Activated CD8-positive, alpha-beta memory T cell treated with anti-CD3 and anti-CD28 coated beads, Interleukin-2, amount 50 U/mL, for 24 hours (primary cell): ENCODE data around the gene PGC.

Experiments
- DNase-seq: peaks from one replicate; pipeline ENCODE4 v3.0.0-alpha.2; 2020; ENCODE audit errors: extremely low read depth

The PGC gene

GRCh38 chr6:41730531-41731436, 16.4 kb downstream of the PGC start:
- DNase-seq, result no peak

- no peak for DNase-seq
Observed at GRCh38 chr6:41729624-41730023, 17.6 kb downstream of the PGC start.

DNA sequence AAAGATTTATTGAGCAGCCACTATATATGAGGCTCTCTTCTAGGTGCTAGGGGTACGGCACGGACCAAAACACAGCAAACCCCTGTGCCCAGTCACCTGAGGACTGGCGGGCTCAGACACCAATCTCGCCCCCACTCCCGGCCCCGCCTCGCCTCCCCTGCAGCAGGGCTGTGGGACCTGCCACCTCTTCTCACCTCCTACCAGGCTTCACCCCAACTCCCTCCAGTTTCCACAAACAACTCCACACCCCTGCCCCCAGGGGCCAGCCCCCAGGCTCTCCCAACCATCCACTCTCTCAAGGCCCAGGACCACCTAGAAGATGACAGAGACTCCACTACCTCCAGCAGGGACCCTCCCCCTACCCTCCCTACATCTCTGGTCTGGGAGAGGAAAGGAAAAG, 18.2 kb downstream of the PGC start:
- DNase-seq, result no peak

GRCh38 chr6:41728073-41728936, 18.9 kb downstream of the PGC start:
- DNase-seq, result no peak

DNA sequence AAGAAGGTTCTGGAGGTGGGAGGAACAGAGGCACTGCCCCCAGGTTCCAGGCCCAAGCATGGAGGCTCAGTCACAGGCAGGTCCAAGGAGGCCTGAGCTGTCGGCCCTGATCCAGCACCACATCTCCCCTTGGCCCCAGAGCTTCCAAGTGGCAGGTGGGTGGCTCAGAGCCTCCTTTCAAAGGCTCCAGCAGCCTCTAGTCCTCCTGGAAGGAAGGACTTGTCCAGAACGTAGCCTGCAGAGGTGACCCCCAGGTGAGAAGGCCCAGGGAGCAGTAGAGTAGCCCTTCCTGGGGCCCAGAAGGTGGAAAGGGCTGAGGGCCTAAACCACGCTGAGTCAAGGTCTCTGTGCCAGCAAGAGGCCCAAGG, 19.5 kb downstream of the PGC start:
- DNase-seq, result no peak

DNA sequence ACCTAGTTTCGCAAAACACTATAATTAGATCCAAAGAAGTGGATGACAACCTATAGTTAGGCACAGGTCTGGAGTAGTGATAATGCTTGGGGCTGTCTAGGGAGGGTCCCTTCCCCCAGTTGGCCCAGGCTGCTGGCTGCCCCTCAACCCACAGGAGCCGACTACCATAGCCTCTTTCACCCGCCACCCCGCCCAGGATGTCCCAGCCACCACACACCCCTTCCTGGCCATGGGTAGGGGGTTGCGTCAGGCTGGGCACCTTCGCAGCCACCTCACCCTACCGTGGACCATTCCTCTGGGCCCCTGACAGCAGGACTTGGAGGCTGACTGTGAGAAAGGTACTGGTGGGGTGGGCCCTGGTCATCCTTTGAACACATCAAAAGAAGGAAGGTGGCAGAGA, 20.3 kb downstream of the PGC start:
- DNase-seq, result no peak

GRCh38 chr6:41724586-41725501, 22.4 kb downstream of the PGC start:
- DNase-seq, result no peak

DNA sequence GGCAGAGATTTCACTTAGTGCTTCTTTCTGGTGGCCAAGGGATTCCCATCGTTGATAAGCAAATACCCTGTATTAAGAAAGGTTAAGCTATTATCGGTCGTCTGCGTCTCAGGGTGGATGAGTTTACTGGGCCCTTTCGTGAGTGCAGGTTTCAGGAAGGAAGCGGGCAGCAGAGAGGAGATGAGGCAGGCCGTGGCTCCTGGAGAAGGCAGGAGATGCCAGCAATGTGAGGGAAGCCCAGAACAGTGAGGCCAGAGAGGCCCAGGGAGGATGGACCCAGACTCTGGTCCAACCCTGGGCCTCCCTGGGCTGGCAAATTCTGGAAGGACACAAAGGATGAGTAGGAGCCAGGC, 23.0 kb downstream of the PGC start:
- DNase-seq, result no peak

DNA sequence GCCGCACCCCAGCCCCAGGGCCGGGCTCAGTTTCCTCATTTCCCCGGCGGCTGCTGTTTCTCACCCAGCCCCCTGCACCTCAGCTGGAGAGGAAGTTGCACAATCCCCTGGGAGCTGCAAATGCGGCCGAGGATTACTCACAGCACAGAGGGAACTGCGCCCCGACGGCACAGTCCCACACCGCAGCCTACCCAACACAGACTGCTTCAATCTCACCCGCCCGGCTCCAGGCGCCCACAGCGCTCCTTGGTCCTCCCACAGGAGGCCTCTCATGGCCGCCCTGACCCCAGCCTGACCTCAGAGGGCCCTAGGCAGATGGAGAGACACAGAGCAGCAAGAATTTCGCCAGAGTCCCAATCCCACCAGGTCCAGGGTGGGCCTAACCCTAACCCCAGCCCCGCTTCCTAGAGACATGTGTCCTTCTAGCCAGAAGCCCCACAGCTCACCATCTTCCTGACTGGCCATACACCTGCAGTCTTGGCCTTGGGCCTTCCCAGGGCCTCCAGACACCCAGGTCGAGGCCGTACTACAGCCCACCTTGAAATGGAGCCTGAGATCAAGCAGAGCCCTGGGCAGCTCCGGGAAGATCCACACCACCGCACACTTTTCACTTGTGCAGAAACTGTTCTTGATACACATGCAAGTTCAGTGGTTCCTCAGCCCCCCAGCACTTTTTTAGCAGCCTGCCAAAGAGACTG, 23.5 kb downstream of the PGC start:
- no peak for DNase-seq

DNA sequence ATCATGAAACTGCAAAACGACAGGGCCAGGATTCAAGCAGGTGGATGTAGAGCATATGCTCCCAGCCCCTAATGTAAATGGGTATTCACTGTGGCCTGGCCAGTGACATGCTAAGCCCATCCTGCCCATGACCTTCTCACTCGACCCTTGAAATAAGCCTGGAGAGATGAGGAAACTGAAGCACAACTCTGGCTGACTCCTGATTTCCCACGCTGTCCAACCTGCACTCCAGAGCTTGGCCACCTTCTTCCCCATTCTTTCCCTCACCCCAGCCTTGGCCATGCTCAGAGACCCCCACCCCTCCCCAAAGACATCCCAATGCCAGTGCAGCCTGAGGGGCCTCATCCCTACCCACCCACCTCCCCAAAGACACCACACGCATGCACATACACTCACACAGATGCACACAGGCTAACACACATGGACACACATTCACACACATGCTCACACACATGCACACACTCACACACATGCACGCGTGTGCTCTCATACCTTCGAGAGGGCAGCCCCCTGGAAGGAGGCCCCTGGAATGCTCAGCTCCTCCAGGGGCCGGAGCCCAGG, 24.1 kb downstream of the PGC start:
- no peak for DNase-seq

DNA sequence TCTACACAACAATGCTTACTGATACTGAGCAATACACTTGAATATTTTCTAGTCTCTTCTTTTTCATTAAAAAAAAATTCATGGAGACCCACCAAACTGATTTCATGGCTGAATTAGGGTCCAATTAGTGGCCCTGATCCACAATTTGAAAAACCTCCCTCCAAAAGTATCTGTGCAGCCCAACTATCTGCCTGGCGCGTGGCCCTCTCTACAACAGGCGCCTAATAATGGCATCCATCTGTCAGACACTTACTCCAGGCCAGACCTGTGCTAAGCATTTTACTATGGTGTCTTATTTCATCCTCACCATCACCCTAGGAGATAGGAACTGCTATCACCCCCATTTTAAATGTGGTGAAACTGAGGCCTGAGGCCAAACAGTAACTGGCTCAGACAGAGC, 25.8 kb downstream of the PGC start:
- DNase-seq, result no peak

DNA sequence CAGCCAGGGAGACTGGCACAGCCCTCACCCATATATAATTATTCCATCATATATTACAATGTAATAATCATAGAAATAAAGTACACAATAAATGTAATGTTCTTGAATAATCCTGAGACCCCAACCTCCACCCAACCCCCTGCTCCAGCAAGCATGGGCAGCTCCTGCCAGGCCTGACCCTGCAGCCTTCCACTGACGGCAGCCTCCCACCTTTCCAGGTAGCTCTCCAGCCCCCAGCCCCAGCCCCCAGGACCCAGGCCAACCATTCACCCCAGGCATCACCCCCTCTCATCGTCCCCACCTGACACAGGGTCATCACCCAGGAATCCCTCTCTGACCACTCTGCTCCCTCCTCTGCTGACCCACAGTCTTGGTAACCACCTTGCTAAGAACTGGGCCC, 26.4 kb downstream of the PGC start:
- no peak for DNase-seq

- no peak for DNase-seq
Observed at GRCh38 chr6:41720262-41720620, 27.0 kb downstream of the PGC start.

- no peak for DNase-seq
Observed at GRCh38 chr6:41719436-41720261, 27.5 kb downstream of the PGC start.

GRCh38 chr6:41718828-41719227, 28.4 kb downstream of the PGC start:
- no peak for DNase-seq

DNA sequence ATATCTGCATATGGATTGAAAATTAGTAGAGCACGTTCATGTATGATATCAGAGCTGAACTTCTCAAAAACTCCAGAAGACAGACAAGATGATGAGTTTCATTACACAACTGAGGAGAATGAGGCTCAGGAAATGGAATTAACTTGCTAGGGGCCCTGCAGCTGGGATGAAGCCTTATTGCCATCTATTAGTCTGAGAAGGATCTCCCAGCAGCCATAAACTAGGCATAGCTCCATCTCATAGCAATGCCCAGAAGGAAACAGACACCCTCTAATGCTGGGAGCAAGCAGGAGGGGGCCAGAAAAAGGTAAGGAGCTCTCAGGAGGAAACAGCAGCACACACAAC, 29.8 kb downstream of the PGC start:
- DNase-seq, result no peak

DNA sequence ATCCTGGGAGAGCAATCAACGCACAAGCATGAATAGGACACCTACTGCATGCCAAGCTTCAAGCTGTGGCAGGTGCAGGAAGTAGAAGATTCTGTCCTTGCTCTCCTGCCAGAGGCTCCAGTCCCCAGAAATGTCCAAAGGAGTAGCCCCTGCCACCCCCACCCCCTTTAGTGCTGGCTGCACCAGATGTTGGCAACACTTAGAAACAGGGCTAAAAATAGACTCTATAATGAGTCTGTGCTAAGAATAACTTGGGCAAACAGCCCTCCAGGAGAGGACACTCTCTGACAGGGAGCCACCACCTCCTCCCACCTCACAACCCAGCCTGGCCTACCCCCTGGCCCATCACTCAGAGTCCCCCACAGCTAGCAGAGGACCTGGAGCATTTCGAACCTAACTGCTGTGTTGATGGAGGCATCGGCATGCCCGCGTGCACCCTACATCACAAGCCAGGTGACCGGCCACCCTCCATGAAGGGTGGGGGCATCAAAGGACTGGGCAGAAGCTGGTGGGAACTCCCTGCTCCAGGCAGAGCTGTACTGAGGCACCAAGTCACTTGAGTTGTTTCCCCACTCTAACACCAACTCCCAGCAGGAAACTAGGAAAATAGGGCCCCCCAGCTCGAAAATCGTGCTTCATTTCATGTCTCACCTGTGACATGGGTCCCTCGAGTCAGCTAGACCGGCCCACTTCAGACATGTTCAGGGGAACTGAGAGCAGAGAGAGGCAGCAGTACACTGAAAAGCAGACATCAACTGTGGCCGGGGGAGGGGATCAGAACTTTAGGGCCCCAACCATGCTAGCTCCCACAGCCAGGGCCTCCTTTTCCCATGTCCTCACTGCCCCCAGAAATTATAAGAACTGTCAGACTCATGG, 30.4 kb downstream of the PGC start:
- DNase-seq, result no peak

- no peak for DNase-seq
Observed at GRCh38 chr6:41715795-41716515, 31.2 kb downstream of the PGC start.
